ENCODE measurements around the gene RTN4R. TPM values are rescaled to one million over a fixed set of nuclear protein-coding genes. Genes with fewer than 3 reads are reported as not detected.

The RTN4R gene
- total and polyA plus RNA-seq, 2 of the 4 experiments (the other 2 are of a cell fraction), result 0.18 to 0.94 TPM

DNA sequence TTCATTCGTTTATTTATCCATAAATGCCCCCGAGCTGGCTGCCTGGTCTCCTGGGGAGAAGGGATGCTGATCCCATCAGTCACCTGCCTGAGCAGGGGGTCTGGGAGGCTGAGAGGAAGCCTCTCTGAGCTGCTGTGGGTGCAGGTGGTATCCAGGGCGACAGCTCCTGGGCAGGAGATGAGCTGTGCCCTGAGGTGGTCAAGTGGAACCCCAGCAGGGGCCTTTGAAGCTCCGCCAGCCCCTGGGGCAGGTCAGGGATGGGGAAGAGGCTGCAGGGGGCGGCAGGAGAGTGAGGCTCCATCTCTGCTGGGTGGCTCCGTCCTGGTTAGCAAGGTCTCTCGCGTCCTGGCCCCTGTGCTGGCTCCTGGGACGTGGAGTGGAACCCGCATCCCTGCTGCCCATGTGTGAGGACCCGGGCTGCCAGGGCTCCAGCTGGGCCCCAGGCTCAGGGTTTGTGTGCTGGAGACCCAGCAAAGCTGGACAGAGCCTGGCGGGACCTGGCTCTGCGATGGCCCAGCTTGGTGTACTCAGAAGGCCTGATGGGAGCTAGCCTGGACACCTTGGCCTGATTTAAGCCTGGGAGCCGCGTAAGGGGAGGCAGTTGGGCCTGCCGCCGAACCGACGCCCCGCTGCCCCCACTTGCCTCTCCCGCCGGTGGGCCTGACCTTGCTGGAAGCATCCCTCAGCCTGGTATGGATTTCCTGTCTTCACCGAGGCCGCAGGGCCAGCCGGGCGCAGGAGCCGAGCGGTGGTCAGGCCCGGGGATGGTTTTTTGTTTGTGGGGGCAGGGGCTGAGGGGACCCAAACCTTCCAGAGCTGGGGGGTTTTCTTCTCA, 44.5 kb downstream of the RTN4R start:
- 79% methylated on average over 9 of the region's 29 CpGs; no CpG with 5 or more reads in 1 of the 2 experiments for WGBS, 2 experiments (ENCODE audit: extremely low coverage in 2 of 2, insufficient read length in 1 of 2)
- TF ChIP-seq, protein P1, sequence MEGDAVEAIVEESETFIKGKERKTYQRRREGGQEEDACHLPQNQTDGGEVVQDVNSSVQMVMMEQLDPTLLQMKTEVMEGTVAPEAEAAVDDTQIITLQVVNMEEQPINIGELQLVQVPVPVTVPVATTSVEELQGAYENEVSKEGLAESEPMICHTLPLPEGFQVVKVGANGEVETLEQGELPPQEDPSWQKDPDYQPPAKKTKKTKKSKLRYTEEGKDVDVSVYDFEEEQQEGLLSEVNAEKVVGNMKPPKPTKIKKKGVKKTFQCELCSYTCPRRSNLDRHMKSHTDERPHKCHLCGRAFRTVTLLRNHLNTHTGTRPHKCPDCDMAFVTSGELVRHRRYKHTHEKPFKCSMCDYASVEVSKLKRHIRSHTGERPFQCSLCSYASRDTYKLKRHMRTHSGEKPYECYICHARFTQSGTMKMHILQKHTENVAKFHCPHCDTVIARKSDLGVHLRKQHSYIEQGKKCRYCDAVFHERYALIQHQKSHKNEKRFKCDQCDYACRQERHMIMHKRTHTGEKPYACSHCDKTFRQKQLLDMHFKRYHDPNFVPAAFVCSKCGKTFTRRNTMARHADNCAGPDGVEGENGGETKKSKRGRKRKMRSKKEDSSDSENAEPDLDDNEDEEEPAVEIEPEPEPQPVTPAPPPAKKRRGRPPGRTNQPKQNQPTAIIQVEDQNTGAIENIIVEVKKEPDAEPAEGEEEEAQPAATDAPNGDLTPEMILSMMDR (conservative IDR thresholded peaks at IDR 0.05; ENCODE audit: low read depth, low read length), result no peak
- TF ChIP-seq NFE2L2 (IDR thresholded peaks at IDR 0.05; ENCODE audit: low read depth, low read length), result no peak
- TF ChIP-seq CHD1 (IDR thresholded peaks at IDR 0.05; ENCODE audit: low read depth, low read length), result no peak
- Histone ChIP-seq H3K36me3 (ENCODE audit: control insufficient read depth, insufficient read depth, low read length) (no peaks in the 10 kb centered on the region), H2AK5ac (ENCODE audit: low read depth, low read length) (no peak overlapping the region), H3K9me1 (ENCODE audit: insufficient read depth, low read length) (peaks cover 5% of the 10 kb centered on the region; the same call in 1 of the 2 replicates), H3K9me3 (ENCODE audit: control insufficient read depth, insufficient read depth, low read length) (peaks cover 6% of the 10 kb centered on the region), H4K91ac (ENCODE audit: insufficient read depth, low read depth, low read length) (no peak overlapping the region), H3K27ac (ENCODE audit: insufficient read depth, low read length) (no peak overlapping the region), H3K4me3 (ENCODE audit: insufficient read depth, low read depth, low read length) (no peak overlapping the region), H4K20me1 (ENCODE audit: insufficient read depth, low read length) (0 out of 2 replicates have a peak, but pooled peaks cover 7% of the 10 kb centered on the region), H2BK5ac (ENCODE audit: low read depth, low read length, poor library complexity, severe bottlenecking) (no peak overlapping the region), H4K8ac (ENCODE audit: low read depth in 2 of 2, low read length in 2 of 2) (no peak overlapping the region), H3K9ac (ENCODE audit: low read depth, low read length) (no peak overlapping the region), H3K79me1 (ENCODE audit: low read depth in 1 of 2, low read length in 2 of 2) (no peaks in the 10 kb centered on the region), H2BK15ac (ENCODE audit: low read depth, low read length) (no peak overlapping the region), H3K18ac (ENCODE audit: low read depth, low read length) (no peak overlapping the region), H3K27me3 (ENCODE audit: control insufficient read depth, insufficient read depth, low read length) (peaks cover 13% of the 10 kb centered on the region; the same call in 1 of the 2 replicates), H2AFZ (replicated peaks; ENCODE audit: low read length, poor library complexity) (no peak overlapping the region), H3K14ac (replicated peaks; ENCODE audit: low read depth, low read length) (no peak overlapping the region), H2BK120ac (ENCODE audit: low read depth, low read length) (no peak overlapping the region), H3K4me2 (ENCODE audit: low read depth, low read length) (no peak overlapping the region), H2AK9ac (replicated peaks; ENCODE audit: low read depth, low read length, poor library complexity) (no peak overlapping the region), H4K5ac (ENCODE audit: low read depth, low read length) (no peak overlapping the region), H3K4me1 (ENCODE audit: control insufficient read depth, insufficient read depth, low read length) (no peaks in the 10 kb centered on the region), H3K56ac (ENCODE audit: extremely low read depth, insufficient read depth, low read length) (no peak overlapping the region), H3K4ac (ENCODE audit: low read depth, low read length) (no peak overlapping the region), H3K23ac (ENCODE audit: low read depth, low read length) (no peak overlapping the region), H2BK20ac (ENCODE audit: low read depth, low read length) (no peak overlapping the region)
- in situ Hi-C loops (cut with MboI; ENCODE audit: low sequenced_read_pairs) (no loop called here), intact Hi-C loops (cut with micrococcal nuclease) (no loop called here), dilution Hi-C loops (cut with HindIII; ENCODE audit: low sequenced_read_pairs, unreplicated experiment) (no loop called here)
- ATAC-seq (ENCODE audit: low read depth), result no peak
- POLR2A ChIA-PET (ENCODE audit: unreplicated experiment), result no interaction called here
- CTCF ChIA-PET, result no interaction called here
- no peak for DNase-seq
- no TSS peak for BruUV-seq (replicated peaks)

All from IMR-90 (cell line).